GM18951 (cell line): ENCODE results near the gene TACC3.

ENCODE experiments used
- POLR2A ChIP-seq: IDR thresholded peaks from 4 replicates; pipeline ENCODE4 v1.6.1; 2011; ENCODE audit warnings: mild to moderate bottlenecking; ENCODE audit not compliant: insufficient read length, insufficient read depth; ENCODE audit errors: extremely low read depth
- in situ Hi-C: fragments of 300-500 bp; cut with MboI; formaldehyde crosslinking; loops from one replicate; pipeline ENCODE4 v1.12.0; 2022; ENCODE audit warnings: low sequenced_read_pairs, mixed read lengths, inconsistent platforms; ENCODE audit not compliant: unreplicated experiment

The TACC3 gene

DNA sequence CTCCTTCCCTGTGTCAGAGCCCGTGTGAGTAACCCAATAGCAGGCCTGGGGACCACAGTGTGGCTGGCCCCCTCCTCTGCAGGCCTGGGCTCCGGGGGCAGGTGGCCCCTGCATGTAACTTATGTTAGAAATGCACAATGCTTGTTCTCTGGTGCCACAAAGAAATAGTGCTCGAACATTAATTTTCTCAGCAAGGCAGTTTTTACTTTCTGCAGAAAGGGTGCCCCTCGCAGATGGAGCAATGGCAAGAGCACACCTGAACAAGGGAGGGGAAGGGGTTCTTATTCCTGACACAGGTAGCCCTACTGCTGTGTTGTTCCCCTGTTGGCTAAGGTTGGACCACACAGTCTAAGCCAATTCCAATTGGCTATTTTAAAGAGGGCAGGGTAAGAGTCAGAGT is 17.1 kb downstream of the TACC3 start:
- TF ChIP-seq POLR2A: no peak
- in situ Hi-C loops: no loop called here

DNA sequence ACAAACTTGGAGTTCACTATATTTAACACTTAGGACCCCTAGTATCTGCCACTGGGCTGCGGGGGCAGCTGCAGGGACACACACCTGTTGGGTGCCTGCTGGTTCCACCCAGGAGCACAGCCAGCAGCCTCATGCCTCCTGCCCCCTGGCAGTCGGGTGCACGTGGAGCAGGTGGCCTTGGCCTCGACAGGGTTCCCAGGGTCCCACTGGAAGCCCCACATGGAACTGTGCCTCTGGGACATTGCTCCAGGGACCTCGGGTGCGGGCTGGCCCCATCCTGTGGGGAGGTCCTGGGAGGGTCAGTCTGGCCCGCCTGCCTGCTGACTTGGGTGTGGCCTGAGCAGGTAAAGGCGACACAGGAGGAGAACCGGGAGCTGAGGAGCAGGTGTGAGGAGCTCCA is 18.0 kb downstream of the TACC3 start:
- in situ Hi-C loops: no loop called here
- TF ChIP-seq POLR2A: no peak

DNA sequence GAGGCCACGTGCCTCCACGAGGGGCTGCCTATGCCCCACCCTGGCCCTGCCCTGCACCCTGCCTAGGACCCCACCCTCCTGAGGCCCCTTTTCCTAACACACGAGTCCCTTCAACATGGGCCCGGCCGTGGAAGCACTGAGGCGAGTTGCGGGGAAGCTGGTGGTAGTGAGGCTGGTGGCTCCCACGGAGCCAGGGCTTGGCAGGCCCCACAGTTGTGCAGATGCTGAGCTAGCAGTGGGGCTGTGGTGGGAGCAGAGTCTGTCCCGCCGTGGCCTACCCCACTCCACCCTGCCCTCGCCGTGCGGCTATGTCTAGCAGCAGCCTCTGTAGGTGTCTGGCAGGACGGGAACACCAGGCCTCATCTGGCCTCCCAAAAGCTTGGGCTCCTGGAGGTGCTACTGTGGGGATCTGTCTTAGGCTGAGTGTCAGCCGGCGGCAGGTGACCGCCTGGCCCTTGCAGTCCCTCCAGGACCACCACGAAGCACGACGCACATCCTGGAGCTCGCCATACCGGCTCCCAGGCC is 18.8 kb downstream of the TACC3 start:
- in situ Hi-C loops: loop anchor here (5.0 kb wide), 1 partner anchor 77 kb away; no protein-coding TSS in a partner anchor

DNA sequence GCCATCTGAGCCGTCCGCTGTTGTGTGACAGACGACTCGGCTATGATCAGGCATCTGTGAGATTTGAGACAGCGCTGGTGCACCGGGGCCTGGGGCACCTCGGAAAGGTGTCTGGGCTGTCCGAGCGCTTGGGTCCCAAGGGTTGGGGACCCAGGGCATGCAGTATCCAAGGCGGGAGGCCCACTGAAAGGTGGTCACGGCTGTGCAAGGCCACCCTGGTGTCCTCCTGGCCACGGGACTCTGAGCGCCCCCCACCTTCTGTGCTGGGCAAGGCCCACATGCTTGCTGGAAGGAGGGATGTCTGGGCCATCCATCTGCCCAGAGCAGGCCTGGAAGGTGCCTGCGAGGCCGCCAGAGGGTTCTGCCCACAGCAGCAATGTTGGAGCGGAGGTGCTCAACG is 19.9 kb downstream of the TACC3 start:
- in situ Hi-C loops: loop anchor here (5.0 kb wide), 1 partner anchor 76 kb away; no protein-coding TSS in a partner anchor
- no peak for TF ChIP-seq POLR2A

More for the DNA sequence above, 18.8 kb downstream of the TACC3 start:
- no peak for TF ChIP-seq POLR2A

DNA sequence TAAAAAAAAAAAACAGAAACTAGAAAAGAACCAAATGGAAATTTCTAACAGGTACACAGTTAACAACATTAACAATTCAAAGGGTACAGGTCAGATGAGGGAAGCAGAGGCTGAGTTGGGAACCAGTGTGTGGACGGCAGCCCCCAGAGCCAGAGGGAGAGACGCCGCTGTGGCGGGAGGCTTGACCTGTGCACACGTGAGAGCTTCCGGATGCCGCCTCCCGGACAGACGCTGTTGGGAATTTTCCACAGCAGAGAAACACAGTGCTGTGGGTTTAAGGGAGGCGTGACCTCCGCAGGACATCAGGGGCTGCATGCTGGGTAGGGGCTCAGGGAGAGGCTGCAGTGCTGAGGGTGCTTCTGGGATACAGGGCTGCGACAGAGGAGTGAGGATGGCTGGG is 22.2 kb downstream of the TACC3 start:
- TF ChIP-seq POLR2A: no peak
- in situ Hi-C loops: loop anchor here (5.0 kb wide), 1 partner anchor 74 kb away; no protein-coding TSS in a partner anchor

DNA sequence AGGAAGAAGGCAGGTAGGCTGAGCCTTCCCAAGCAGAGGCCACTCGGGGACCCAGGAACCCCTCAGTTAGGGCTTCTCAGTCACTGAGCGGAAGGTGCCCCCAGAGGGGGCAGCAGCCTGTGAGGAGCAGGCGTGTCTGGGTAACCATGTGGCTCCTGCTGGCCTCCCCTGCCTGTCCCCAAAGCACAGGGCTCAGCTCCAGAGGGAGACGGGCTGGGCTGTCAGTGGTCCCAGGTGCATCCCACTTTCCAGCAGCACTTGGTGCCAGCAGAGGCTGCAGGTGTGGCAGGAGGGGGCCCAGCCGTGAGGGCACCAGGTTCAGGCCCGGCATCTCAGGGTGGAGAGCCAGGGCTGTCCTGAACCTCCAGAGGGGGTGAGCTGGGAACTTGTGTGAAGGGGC is 22.7 kb downstream of the TACC3 start:
- no peak for TF ChIP-seq POLR2A
- in situ Hi-C loops: loop anchor here (5.0 kb wide), 1 partner anchor 73 kb away; no protein-coding TSS in a partner anchor

DNA sequence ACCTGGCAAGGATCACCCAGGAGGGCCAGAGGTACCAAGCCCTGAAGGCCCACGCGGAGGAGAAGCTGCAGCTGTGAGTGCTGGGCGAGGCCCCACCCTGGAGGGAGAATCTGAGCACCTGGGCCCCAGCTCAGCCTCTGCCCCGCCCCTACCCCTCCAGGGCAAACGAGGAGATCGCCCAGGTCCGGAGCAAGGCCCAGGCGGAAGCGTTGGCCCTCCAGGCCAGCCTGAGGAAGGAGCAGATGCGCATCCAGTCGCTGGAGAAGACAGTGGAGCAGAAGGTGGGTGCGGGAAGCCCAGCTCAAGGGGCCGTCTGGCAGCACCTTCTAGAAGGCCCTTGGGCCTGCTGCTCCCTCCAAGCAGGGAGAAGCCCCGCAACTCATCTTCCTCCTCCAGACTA is 23.2 kb downstream of the TACC3 start:
- in situ Hi-C loops: loop anchor here (5.0 kb wide), 1 partner anchor 73 kb away; no protein-coding TSS in a partner anchor
- TF ChIP-seq POLR2A: no peak

DNA sequence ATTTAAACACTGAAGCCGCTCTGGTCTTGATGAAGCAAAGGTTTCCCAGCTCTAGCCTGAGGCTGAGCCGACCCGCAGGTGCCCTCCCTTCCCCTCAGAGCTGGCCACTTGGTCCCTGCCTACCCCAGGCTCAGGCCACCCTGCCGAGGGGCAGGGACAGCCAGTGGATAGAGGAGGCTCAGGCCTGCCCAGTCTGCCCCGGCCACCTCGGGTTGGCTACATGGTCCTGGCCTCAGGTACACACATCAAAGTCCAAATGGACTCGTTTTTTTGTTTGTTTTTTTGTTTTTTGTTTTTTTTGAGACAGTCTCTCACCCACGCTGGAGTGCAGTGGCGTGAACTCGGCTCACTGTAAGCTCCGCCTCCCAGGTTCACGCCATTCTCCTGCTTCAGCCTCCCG is 23.8 kb downstream of the TACC3 start:
- TF ChIP-seq POLR2A: no peak
- in situ Hi-C loops: no loop called here

DNA sequence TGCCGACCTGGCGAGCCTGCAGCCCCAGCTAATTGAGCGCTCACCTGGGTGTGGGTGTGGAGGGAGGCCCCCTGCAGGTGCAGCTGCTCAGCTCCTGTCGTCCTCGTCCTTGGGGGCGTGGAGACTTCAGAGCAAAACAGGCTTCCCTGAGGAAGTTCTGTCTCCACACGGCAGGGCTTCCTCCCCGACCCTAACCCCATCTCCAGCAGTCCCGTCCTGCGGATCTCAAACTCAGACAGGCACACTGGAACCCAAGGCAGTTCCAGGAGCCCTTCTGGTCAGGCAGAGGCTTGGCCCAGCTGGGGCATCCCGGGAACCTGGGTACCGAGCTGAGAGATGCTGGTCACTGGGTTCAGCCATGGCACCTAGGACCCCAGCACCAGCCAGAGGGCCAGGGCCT is 24.4 kb downstream of the TACC3 start:
- in situ Hi-C loops: no loop called here
- TF ChIP-seq POLR2A: no peak

DNA sequence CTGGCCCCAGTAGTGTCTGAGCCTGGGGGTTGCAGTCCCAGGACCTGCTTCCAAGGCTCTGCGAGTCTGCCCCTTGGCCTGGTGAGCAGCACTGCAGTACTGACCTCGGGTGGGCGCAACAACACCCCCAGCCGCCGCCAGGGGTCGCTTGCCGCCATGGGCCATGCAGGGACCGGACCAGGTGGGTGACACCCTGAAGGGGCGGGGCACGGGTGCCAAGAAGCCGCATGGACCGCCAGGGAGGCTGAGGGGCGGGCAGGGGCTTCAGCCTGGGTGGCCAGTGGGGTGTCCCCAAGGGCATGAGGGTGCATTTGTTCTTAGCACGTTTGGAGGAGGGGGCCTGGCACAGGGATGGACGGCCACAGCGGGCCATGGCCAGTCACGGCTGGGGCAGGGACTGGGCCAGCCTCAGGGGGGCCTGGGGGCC is 25.0 kb downstream of the TACC3 start:
- no peak for TF ChIP-seq POLR2A
- in situ Hi-C loops: no loop called here

DNA sequence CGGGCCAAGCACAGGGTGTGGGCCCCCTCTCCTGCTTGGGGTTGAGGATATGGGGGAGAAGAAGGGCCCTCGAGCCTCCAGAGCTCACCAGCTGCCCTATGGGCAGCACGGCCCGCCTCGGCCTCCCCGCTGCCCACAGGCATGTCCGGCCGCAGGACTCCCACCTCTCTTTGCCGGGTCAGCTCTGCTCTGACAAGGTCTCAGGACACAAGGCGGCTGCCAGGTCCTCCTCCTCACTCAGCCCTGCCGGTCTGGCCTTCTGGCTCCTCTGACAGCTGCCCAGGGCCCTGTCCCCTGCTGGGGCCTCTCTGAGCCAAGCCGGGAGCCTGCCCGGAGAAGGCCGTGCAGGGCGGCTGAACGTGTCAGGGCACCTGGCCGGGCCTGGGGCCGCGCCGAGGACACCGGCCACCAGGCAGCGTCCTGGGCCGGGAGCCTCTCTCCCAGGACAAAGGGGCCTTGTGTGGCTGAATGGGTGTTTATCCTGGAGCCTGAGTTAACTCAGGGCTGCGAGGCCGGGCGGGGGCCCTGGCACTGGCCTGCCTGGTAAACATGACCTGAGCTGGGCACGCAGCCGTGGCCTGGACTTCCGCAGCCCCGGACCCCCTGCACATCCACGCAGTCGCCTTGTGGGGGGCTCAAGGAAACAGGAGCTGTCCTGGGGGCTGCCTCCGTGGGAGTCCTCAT is 25.7 kb downstream of the TACC3 start:
- in situ Hi-C loops: no loop called here
- no peak for TF ChIP-seq POLR2A

DNA sequence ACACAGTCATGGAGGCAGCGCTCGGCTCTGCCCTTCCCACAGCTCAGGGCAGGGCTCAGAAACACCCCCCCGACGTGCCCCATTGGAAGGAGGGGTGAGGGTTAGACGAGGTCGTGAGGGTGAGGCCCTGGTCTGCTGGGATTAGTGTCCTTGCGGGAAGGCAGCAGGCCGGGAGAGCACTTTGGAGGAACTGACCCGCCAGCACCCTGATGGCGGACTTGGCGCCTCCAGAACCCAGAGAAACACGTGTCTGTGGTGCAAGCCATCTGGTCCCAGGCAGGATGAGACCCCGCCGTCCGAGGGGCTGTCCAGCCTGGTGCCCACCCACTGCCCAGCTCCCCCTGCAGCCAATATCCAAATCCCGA is 26.3 kb downstream of the TACC3 start:
- TF ChIP-seq POLR2A: no peak
- in situ Hi-C loops: no loop called here

DNA sequence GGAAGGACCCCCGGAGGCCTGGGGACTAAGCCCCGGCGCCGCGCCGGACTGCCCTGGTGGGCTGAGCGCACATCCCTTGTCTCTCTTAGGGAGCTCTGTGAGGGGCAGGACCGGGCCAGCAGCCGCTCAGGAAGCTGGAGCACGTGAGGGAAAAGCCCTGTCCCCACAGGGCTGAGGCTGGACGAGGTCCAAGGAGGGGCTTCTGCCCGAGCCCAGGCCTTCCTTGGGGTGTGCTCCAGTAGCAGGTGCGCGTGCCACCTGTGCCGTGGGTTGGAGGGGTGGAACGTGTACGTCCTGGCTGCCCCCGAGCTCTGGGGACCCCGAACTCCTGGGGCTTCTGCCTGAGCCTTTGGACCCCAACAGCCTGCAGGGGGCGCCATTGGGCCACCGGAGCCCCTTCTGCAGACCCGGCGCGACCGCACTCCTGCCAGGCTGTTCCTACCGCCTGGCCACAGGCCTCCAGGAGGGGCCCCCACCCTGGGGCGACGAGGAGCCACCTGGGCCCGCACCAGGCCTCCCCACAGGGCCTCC is 27.2 kb downstream of the TACC3 start:
- in situ Hi-C loops: no loop called here
- no peak for TF ChIP-seq POLR2A

DNA sequence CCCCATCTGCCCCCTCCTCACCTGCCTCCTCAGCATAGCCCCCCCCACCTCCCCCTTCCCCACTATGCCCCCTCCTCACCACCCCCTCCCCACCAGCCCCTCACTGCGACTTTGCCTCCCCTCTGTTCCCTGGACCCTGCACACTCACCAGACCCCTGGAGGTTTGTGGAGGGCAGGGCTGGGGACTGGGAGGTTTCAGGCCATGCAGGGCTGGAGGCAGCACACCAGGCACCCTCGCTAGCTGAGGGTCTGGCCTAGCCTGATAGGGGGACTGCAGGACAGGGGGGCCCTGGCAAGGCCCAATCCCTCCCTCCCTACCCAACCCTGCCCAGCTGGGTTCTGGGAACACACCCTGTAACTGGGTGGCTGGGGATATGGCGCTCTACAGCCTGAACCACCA is 28.0 kb downstream of the TACC3 start:
- no peak for TF ChIP-seq POLR2A
- in situ Hi-C loops: no loop called here
